HUES48 (cell line): Measurements from ENCODE around the gene INF2.

ENCODE experiments used
- H3K27ac ChIP-seq: one replicate; pipeline ENCODE4 v1.7.0; 2013; ENCODE audit warnings: low read depth, low read length, inconsistent platforms
- H3K27me3 ChIP-seq: 2 replicates; pipeline ENCODE4 v1.6.1; 2013; ENCODE audit warnings: mild to moderate bottlenecking, low read length; ENCODE audit not compliant: control insufficient read depth, insufficient read depth
- H3K36me3 ChIP-seq: 2 replicates; pipeline ENCODE4 v1.6.1; 2013; ENCODE audit warnings: low read length; ENCODE audit not compliant: control insufficient read depth, insufficient read depth
- H3K4me1 ChIP-seq: 2 replicates; pipeline ENCODE4 v1.6.1; 2013; ENCODE audit warnings: mild to moderate bottlenecking, low read length; ENCODE audit not compliant: control insufficient read depth, insufficient read depth
- H3K4me3 ChIP-seq: 2 replicates; pipeline ENCODE4 v1.5.1; 2013; ENCODE audit warnings: mild to moderate bottlenecking, low read depth, low read length
- H3K9ac ChIP-seq: 2 replicates; pipeline ENCODE4 v1.6.1; 2013; ENCODE audit warnings: mild to moderate bottlenecking, low read depth, low read length, moderate library complexity
- H3K9me3 ChIP-seq: 2 replicates; pipeline ENCODE4 v1.6.1; 2013; ENCODE audit warnings: low read length; ENCODE audit not compliant: control insufficient read depth, insufficient read depth

INF2 gene

DNA sequence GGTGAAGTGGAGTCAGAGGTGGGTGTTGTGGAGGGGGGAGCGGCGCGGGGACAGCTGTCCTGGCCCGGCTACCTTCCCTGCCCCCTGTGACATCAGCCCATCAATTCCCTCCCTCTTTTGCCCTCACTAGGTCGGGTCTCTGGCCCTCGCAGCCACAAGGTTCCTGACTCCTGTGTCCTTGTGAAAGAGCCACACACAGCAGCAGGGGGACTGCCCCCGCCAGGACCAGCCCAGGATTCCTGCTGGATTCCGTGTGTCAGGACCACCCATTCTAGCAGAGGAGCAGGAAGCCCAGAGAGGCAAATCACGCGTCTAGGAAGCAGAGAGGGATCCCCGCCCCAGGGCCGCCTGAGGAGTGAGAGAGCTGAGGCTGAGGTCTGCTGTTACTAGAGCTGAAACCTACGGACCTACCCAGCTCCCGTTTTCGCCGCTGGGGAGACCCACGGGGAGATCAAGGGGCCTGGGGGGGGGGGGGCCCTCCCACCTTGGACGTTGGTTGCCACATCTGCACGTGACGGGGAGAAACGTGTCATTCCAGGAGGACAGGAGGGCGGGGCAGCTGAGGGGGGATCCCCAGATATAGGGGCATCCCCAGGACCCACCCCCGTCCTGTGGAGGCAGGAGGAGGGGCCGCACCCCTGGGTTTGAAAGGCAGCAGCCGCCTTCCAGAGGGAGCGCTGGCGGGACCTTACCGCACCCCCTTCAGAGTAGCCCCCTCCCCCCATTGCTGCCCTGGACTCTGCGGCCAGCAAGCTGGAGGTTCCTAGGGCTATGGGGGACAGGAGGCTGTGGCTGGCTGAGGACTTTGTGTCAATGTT lies 12.5 kb upstream of the INF2 start:
- Histone ChIP-seq H3K9ac (peak overlapping the region; percentile 94), H3K27ac (peak overlapping the region; percentile 94), H3K4me1 (peaks cover 42% of the 10 kb centered on the region)

DNA sequence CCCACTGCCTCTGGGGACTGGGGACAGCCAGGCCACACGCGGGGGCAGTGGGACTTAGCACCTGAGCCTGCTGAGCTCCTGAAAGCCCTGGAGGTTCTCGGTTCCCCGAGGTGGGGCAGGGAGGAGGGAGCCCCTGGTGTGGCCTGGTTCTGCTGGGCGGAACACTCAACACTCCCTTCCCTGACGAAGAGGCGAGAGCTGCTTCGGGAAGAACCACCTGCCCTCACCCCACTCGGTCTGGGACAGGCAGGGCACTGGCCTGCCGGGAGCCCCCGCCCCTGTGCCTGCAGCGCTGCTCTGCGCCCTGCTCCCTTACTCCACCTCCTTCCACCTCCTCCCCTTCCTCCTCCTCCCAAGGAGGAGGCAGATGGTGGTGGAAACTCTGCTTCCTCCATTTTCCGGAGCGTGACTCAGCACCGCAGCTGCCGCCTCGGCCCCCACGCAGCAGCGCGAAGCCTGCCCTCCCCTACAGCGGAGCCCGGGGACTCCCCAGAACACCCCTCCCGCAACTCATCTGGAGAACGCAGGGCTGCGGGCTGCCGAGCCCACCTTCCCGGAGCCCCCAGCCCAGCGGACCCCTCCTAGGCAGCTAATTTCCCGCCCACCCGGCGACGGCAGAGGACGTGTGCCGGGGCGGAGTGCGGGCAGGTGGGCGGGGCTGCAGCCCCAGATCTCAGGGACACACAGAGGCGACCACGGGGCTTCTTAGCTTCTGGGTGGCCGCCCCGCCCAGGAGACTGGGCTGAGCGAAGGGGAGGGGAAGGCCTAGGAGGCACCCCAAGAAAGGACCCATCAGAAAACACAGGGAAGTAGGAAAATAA lies 11.7 kb upstream of the INF2 start:
- H3K4me3 ChIP-seq = peak overlapping the region; percentile 73
- H3K27ac ChIP-seq = peak overlapping the region; percentile 94
- H3K36me3 ChIP-seq = no peaks in the 10 kb centered on the region
- peaks cover 6% of the 10 kb centered on the region; the same call in 1 of the 2 replicates for H3K27me3 ChIP-seq
- peak overlapping the region; percentile 94 for H3K9ac ChIP-seq
- no peaks in the 10 kb centered on the region for H3K9me3 ChIP-seq
- peaks cover 49% of the 10 kb centered on the region for H3K4me1 ChIP-seq

More for the DNA sequence above, 12.5 kb upstream of the INF2 start:
- Histone ChIP-seq H3K27me3 (peaks cover 6% of the 10 kb centered on the region; the same call in 1 of the 2 replicates), H3K36me3 (no peaks in the 10 kb centered on the region), H3K9me3 (no peaks in the 10 kb centered on the region), H3K4me3 (peak overlapping the region; percentile 73)

DNA sequence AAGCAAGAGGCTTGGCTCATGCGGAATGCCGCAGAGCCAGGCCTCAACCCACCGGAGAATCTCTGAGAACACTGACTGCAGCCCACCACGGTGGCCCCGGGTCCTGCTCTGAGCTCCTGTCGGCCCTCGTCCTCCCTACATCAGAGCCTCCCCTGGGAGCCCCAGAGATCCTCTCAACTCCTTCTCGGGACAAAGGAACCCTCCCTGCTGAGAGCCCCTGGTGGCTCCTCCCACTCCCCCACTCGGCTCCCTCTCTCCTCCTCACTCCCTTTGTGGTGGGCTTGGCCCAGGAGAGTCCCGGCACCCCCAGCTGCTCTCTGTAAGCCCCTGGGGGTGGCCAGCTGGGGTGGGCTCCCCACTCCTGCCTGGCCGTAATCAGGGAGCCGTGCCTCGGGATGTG lies 11.1 kb upstream of the INF2 start:
- peak overlapping the region; percentile 94 for H3K27ac ChIP-seq
- peaks cover 54% of the 10 kb centered on the region for H3K4me1 ChIP-seq
- no peaks in the 10 kb centered on the region for H3K9me3 ChIP-seq
- no peaks in the 10 kb centered on the region for H3K36me3 ChIP-seq
- peak overlapping the region; percentile 73 for H3K4me3 ChIP-seq
- H3K27me3 ChIP-seq = peaks cover 6% of the 10 kb centered on the region; the same call in 1 of the 2 replicates
- peak overlapping the region; percentile 94 for H3K9ac ChIP-seq

DNA sequence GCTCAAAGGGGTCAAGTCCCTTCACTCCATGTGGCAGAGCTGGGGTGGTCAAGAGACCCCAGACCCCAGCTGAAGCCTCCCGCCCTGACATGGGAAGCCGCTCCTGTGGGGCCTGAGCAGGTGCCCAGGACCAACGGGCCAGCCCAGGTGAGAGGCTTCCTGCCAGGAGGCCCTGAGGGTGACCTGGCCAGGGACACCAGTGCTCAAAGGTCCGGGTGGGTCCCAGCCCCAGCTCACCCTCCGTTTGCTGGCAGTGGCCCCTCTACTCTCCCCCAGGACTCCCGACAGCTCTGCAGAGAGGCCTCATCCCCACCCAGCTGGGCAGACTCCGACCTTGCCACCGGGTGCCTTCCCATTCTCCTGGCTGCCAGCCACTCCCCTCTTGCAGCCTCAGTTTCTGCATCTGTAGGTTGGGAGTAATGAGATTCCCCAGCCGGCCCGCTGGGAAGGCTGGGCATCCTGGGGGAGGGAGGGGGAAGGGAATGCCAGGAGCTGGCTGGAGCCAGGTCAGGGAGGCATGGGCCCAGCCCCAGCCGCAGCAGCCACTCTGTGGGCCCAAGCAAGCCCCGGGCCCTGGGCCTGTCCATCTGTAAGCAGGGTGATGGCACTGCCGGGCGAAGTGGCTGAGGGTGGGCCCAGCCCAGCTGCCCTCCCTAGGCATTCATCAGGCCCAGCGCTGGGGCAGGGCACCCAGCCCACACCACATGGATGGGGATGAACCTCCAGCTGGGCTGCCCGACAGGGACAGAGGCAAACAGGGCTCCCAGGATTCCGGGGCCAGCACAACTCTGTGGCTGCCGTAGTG lies 10.3 kb upstream of the INF2 start:
- no peak overlapping the region for H3K27ac ChIP-seq
- H3K9me3 ChIP-seq = no peaks in the 10 kb centered on the region
- peaks cover 57% of the 10 kb centered on the region for H3K4me1 ChIP-seq
- H3K4me3 ChIP-seq = no peak overlapping the region
- no peak overlapping the region for H3K9ac ChIP-seq
- no peaks in the 10 kb centered on the region for H3K36me3 ChIP-seq
- peaks cover 6% of the 10 kb centered on the region; the same call in 1 of the 2 replicates for H3K27me3 ChIP-seq

DNA sequence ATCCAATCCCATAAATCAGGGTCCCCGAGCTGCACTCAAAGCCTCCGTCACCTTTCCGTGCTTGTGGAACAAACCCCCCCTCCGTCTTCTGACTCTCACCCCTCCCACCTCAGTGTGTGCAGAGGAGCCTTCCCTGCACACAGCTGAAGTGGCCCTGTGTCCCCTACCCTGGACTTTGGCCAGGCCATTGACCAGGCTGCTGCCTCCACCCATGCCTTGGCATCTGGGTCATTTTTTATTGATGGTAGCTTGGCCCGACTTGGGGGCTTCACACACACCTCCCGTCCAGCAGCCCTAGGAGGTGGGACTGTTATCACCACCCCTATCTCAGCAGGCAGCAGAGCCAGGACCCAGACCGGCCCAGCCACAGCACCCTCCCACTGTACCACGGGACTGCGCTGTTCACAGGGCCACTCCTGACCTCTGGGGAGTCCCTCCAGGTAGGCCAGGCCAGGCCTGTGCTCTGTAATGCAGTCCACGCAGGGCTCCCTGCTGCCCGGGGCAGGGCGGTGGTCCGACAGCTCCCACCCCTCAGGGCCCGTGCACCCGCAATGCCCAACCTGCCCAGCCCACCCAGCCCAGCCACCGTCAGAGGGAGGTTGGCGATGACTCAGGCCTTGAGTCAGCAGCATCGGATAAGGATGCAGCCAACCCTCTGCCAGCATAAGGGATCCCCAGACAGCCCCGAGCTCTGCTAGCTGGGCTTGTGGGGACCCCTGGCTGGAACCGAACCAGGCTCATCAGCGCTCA lies 9.2 kb upstream of the INF2 start:
- Histone ChIP-seq H3K4me3 (no peak overlapping the region), H3K36me3 (no peaks in the 10 kb centered on the region), H3K9me3 (no peaks in the 10 kb centered on the region), H3K4me1 (peaks cover 62% of the 10 kb centered on the region), H3K27me3 (peaks cover 6% of the 10 kb centered on the region; the same call in 1 of the 2 replicates), H3K9ac (no peak overlapping the region), H3K27ac (peak overlapping the region; percentile 88)

DNA sequence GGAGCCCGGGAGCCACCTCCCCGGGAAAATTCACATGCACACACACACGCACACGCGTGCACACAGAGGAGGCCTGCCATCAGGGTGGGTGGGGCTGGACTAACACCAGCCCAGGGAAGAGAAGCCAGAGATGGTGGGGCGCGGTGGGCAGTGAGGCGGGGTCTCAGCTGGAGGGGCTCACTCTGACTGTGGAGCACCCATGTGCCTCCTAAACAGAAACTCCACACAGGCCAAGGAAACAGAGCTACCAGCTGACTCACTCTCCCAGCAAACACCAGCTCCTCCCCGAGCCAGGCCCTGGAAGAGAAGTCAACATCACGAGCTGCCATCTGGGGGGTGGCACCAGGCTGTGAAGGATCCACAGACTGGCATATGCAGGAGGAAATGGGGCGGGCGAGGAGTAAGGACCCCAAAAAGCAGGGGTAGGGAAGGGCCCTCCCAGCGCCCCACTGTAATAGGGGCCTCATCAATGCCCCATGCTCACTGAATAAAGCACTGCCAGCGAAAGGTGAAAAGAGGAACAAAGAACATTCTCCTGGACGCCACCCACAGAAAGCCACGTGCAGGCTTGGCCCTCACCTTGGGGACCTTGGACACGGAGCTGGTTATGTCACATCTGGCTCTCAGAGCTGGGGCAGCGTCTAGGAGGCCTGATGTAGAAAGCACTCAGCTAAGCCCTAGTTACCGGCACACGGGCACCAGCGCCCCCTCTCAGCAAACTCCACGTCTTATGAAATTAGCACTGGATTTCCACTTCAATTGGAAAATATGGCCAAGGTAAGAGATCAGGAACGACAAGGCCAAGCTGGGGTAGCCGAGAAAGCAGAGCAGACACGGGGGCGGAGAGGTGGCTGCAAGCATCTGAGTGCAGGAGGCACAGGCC lies 8.4 kb upstream of the INF2 start:
- Histone ChIP-seq H3K36me3 (no peaks in the 10 kb centered on the region), H3K4me1 (peaks cover 62% of the 10 kb centered on the region), H3K9ac (peak overlapping the region; percentile 42; the same call in 1 of the 2 replicates), H3K27me3 (peaks cover 2% of the 10 kb centered on the region; the same call in 1 of the 2 replicates), H3K4me3 (peak overlapping the region; percentile 53), H3K27ac (peak overlapping the region; percentile 88), H3K9me3 (no peaks in the 10 kb centered on the region)

DNA sequence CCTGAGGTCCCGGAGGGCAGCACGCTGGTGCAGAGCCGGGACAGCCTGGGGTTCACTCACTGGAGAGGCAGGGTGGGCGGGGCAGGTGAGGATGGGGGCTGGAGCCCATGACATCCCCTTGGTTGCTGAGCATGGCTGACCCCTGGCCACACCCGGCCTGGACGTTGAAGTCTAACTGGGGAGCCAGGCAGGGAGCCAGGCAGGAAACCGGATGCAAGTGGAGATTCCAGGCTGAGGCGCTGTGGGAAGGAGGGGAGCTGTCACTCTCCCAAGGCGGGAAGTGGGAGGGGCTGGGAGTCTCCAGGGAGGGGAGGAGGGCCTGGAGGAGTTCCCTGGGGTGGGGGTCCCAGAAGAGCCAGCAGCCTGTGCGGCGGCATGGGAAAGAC lies 7.7 kb upstream of the INF2 start:
- Histone ChIP-seq H3K36me3 (no peaks in the 10 kb centered on the region), H3K4me1 (peaks cover 57% of the 10 kb centered on the region), H3K9me3 (no peaks in the 10 kb centered on the region), H3K9ac (0 out of 2 replicates have a peak overlapping the region, but pooled peaks have one; percentile 42), H3K4me3 (peak overlapping the region; percentile 53), H3K27ac (peak overlapping the region; percentile 88), H3K27me3 (no peaks in the 10 kb centered on the region)

DNA sequence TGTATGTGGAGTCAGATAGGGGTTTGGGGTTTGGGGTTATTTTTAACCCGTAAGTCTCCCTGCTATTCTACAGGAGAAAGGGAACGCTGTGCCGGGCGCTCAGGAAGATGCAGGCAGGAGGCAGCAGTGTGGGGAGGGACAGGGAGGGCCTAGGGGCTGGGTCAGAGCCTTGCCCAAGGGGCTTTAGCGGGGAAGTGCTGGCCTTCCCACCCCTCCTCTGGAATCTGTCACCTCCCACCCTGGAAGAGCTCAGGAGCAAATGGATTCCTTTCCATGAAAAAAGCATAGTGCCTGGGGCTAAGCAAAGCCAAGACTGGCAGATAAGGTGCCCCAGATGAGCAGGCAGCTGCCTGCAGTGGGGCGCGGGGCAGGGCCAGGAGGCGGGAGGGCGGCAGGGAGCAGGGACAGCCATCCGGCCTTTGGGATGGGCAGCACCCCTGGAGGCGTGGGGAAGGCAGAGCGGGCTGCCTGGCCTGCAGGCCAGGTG lies 7.3 kb upstream of the INF2 start:
- no peaks in the 10 kb centered on the region for H3K9me3 ChIP-seq
- peak overlapping the region; percentile 53 for H3K4me3 ChIP-seq
- H3K36me3 ChIP-seq = no peaks in the 10 kb centered on the region
- H3K9ac ChIP-seq = peak overlapping the region; percentile 23; the same call in 1 of the 2 replicates
- peaks cover 54% of the 10 kb centered on the region for H3K4me1 ChIP-seq
- H3K27me3 ChIP-seq = no peaks in the 10 kb centered on the region
- peak overlapping the region; percentile 88 for H3K27ac ChIP-seq

DNA sequence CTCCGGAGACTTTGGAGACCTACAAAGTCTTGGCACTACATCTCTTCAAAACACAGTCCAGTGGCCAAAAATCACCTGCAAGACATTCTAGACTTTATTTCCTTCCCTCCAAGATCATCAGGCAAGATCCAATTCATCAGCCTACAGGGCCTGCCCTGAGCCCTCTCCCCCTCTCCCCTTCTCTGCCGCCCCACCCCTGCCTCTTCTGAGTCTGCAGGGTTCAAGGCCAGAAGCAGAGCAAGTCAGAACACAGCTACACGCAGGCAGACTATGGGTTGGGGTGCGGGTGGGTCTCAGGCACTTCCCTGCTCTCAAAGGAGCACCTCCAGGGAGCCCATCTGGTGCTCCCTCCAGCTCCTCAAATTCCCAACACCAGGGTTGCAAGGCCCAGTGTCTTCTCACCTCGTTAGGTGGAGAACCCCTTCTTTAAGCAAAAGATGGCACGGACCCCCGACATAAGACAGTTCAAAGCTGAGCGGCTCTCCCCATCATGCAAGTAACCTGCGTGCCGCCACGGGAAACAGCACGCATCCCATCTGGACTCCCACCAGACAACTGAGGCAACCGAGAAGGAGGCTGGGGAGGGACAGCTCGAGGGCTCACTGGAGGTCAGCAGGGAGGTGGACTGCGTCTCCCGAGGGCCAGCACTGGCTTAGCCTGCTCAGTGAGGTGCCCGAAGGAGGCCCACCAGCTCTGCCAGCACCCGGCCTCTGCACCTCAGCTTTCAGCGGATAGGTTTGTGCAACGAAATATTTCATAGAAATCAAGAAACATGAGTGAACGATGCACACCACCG lies 5.6 kb upstream of the INF2 start:
- H3K4me3 ChIP-seq = no peak overlapping the region
- H3K36me3 ChIP-seq = no peaks in the 10 kb centered on the region
- peaks cover 56% of the 10 kb centered on the region for H3K4me1 ChIP-seq
- H3K9me3 ChIP-seq = no peaks in the 10 kb centered on the region
- no peak overlapping the region for H3K27ac ChIP-seq
- H3K27me3 ChIP-seq = no peaks in the 10 kb centered on the region
- H3K9ac ChIP-seq = no peak overlapping the region
